ENCODE data around the gene BCKDHB. TPM values are rescaled to one million over a fixed set of nuclear protein-coding genes. Genes with fewer than 3 reads are reported as not detected.

The BCKDHB gene
- total RNA-seq, 4 donors from 2014 or later, result 8.9 to 18.4 (median 16.6) TPM

DNA sequence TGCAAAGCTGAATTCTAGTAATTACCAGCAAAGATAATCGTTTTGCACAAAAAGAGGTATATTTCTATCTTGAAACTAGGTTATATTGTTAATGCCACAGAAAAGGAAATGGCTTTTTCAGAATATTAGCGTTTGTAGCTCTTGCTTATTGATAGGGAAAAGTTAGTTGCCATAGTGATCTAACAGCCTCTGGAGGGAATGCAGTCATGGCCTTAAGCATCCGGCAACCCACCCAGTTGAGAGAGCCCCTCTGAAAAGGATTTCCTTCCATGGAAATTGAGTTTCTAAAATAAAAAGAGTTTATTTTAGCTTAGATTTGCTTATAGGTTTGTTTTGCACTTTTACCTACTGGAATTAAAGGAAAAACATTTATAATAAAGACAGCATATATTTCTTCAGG lies 224.5 kb downstream of the BCKDHB start:
- ATAC-seq (ENCODE audit: low FRiP score), result no peak
- DNase-seq (ENCODE audit: low spot score), result no peak
- TF ChIP-seq, protein P1, sequence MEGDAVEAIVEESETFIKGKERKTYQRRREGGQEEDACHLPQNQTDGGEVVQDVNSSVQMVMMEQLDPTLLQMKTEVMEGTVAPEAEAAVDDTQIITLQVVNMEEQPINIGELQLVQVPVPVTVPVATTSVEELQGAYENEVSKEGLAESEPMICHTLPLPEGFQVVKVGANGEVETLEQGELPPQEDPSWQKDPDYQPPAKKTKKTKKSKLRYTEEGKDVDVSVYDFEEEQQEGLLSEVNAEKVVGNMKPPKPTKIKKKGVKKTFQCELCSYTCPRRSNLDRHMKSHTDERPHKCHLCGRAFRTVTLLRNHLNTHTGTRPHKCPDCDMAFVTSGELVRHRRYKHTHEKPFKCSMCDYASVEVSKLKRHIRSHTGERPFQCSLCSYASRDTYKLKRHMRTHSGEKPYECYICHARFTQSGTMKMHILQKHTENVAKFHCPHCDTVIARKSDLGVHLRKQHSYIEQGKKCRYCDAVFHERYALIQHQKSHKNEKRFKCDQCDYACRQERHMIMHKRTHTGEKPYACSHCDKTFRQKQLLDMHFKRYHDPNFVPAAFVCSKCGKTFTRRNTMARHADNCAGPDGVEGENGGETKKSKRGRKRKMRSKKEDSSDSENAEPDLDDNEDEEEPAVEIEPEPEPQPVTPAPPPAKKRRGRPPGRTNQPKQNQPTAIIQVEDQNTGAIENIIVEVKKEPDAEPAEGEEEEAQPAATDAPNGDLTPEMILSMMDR (IDR thresholded peaks at IDR 0.05), result no peak

DNA sequence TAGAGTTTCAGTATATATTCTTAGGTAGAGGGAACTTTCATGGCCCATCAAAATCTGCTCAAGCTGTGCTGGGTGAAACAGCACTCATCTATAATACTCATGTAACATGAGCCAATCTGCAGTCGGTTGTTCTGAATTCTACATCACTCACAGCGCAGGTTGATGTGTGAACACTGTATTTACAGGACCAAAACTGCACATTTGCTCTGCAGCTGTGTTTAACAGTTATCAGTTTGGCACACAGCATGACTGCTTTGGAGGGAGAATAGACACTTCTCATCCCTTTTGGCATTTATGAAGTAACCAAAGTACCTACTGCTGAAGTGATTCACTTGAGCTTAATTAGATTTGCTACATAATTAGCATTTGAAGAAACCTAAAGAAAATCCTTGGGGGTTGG lies 225.1 kb downstream of the BCKDHB start:
- TF ChIP-seq, protein P1 (IDR thresholded peaks at IDR 0.05), result no peak
- ATAC-seq (ENCODE audit: low FRiP score), result no peak

DNA sequence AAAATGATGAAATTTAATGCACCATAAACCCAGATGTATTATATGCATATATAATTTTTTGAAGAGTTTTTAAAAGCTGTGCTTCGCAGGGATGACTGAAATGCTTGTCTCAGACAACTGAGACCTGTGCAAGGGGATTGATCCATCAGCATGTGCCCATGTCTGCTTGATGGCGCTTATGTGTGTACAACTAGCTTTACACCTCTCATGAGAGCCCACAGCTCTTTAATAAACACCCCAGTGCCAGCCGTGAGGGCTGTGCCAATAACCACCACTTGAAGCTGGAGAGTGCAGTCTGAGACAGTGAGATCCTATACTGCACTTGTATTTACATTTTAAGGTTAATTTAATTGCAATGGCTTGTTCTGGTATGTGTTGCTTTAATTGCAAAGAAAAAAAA lies 225.5 kb downstream of the BCKDHB start:
- DNase-seq (ENCODE audit: low spot score) (no peak), ATAC-seq (ENCODE audit: low FRiP score) (no peak)
- TF ChIP-seq, protein P1 (IDR thresholded peaks at IDR 0.05), result no peak

More for the DNA sequence above, 225.1 kb downstream of the BCKDHB start:
- DNase-seq (ENCODE audit: low spot score), result no peak

DNA sequence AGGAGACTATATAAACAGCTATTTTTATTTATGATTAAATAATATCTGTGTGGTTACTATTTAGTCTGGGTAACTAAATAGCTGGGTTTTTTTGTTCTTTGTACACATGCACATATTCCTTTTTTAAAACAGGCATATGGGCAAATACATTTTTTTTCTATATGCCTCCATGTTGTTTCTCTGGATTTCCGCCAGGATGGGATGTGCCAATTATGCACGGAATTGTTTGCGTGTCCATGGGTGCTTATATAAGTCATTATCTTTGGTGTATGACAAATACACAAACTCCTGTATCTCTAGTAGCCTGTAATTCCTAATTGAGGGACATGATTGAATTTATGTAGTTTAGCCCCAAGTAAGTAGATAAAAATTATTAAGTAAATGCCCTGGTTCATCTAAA lies 226.9 kb downstream of the BCKDHB start:
- ATAC-seq (ENCODE audit: low FRiP score) (no peak), DNase-seq (ENCODE audit: low spot score) (no peak)
- TF ChIP-seq, protein P1 (IDR thresholded peaks at IDR 0.05), result no peak

DNA sequence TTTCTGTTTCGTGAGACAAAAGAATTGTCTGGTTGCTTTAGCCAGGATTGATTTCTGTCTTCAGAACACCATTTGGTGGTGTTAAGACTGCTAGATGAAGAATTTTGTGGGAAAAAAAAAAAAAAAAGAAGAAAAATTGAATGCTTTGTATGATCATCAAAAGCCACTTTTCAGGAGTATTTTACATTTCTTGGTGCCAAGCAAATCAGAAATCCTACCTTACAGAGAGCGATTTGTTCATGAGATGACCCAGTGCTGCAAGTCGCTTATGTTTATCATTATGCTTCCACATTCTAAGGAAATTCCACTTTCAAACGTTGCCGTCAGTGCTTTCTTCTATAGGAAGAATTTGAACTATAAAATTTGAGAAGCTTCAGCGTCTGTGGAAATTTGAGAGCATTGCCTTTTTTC lies 228.7 kb downstream of the BCKDHB start:
- ATAC-seq (ENCODE audit: low FRiP score), result no peak
- TF ChIP-seq, protein P1 (IDR thresholded peaks at IDR 0.05), result no peak
- DNase-seq (ENCODE audit: low spot score), result no peak

DNA sequence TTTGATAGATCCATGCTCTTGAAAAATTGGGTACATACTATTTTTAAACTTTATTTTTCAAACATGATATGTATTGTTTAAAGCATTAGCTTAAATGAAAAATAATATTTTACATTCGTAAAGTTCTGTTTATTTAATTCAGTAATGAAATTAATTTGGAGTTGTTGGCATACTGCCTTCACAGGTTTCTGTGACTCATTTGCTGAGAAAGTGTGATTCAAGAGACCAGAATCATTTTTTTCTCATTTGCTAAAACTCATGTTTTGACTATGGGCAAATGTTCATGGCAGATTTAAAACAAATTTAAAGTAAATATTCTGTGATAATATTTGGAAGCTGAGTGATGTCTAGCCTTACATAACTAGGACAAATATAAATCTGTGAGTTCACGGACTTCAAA lies 230.4 kb downstream of the BCKDHB start:
- DNase-seq (ENCODE audit: low spot score) (no peak), ATAC-seq (ENCODE audit: low FRiP score) (no peak)
- TF ChIP-seq, protein P1 (IDR thresholded peaks at IDR 0.05), result no peak

DNA sequence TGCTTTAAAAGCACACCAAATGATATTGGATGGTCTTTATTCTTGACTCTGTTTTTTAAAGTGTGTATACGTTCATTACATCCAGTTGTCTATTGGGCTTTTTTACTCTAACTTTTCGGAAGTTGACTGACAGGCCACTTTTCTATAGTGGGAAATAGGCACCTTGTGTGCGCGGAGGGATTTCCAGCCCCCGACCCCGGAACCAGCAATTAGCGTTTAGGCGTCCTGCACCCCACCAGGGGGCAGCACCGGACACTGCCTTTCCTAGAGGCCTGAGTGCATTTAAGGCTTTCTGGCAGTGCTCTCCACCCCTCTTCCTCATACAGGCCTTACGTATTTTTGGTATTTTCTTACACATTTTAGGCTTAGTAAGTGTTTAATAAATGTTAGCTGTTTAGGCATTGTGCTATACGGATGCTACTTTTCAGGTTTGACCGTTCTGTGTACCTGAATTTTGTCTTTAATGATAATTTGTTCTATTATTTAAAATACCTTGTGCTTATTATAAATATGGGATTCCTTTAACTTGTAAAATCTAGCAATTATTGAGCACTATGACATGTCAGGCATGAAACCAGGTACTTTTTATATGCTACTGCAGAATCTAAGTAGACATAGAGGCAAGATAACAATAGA lies 231.8 kb downstream of the BCKDHB start:
- TF ChIP-seq, protein P1 (IDR thresholded peaks at IDR 0.05), result no peak
- DNase-seq (ENCODE audit: low spot score) (no peak), ATAC-seq (ENCODE audit: low FRiP score) (no peak)
